Parathyroid adenoma (tissue), 2 donors: ENCODE measurements around the gene PPME1.

ENCODE experiments used
- H2AFZ ChIP-seq: fragments of 300-600 bp; sonication (generic); one replicate; pipeline ENCODE4 v1.7.0; 2017; ENCODE audit warnings: antibody characterized with exemption, mild to moderate bottlenecking
- H3K27ac ChIP-seq: fragments of 300-600 bp; sonication (generic); one replicate; pipeline ENCODE4 v1.7.0; 2017
- H3K27me3 ChIP-seq: fragments of 300-600 bp; sonication (generic); one replicate; pipeline ENCODE4 v1.7.0; 2017; ENCODE audit warnings: low read length; ENCODE audit not compliant: control insufficient read depth, insufficient read depth
- H3K36me3 ChIP-seq: fragments of 300-600 bp; sonication (generic); one replicate; pipeline ENCODE4 v1.7.0; 2017; ENCODE audit warnings: low read length; ENCODE audit not compliant: control insufficient read depth, insufficient read depth
- H3K4me1 ChIP-seq: fragments of 300-600 bp; sonication (generic); one replicate; pipeline ENCODE4 v1.7.0; 2017; ENCODE audit warnings: control low read depth
- H3K4me2 ChIP-seq: fragments of 300-600 bp; sonication (generic); one replicate; pipeline ENCODE4 v1.7.0; 2017; ENCODE audit warnings: low read length
- H3K4me3 ChIP-seq: fragments of 300-600 bp; sonication (generic); one replicate; pipeline ENCODE4 v1.7.0; 2017; ENCODE audit warnings: low read depth, low read length
- H3K79me2 ChIP-seq: fragments of 300-600 bp; sonication (generic); one replicate; pipeline ENCODE4 v1.7.0; 2017; ENCODE audit warnings: control low read depth
- H3K9ac ChIP-seq: fragments of 300-600 bp; sonication (generic); one replicate; pipeline ENCODE4 v1.7.0; 2017; ENCODE audit warnings: mild to moderate bottlenecking
- H3K9me3 ChIP-seq: fragments of 300-600 bp; sonication (generic); one replicate; pipeline ENCODE4 v1.7.0; 2017; ENCODE audit warnings: low read length; ENCODE audit not compliant: control insufficient read depth
- TF ChIP-seq, protein P1 (sequence below): fragments of 300-600 bp; sonication (generic); IDR thresholded peaks from one replicate; pipeline ENCODE4 v1.7.0; 2017; ENCODE audit warnings: antibody characterized with exemption, mild to moderate bottlenecking
- donor health status: primary hyperparathyroidism.

PPME1 gene

DNA sequence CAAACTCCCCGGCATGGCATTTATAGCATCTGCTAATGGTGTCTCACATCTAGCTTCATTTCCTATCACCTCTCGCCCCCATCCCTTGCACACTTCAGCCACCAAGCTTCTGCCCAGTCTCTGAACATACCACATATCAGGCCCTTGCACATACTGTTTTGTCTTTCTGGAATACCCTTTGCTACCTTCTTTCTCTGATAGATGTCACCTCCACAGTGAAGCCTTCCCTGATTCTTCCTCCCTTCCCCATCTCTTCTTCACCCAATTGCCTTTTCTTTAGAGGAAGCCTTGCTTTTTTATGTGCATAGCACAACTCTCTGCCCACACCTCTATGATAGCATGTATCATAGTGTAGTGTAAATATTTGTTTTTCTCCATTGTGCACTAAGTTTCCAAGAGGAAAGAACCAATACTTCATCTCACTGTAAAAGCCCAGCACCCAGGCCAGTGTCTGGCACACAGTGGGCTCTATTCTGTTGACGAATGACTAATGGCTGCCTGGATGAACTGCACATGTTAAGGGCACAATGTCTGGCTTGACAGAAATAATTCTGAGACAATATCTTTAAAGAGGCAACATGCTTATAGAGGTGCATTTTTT lies 112.6 kb downstream of the PPME1 start:
- no peak overlapping the region for H3K4me2 ChIP-seq
- no peak overlapping the region for H3K4me3 ChIP-seq
- TF ChIP-seq, protein P1, sequence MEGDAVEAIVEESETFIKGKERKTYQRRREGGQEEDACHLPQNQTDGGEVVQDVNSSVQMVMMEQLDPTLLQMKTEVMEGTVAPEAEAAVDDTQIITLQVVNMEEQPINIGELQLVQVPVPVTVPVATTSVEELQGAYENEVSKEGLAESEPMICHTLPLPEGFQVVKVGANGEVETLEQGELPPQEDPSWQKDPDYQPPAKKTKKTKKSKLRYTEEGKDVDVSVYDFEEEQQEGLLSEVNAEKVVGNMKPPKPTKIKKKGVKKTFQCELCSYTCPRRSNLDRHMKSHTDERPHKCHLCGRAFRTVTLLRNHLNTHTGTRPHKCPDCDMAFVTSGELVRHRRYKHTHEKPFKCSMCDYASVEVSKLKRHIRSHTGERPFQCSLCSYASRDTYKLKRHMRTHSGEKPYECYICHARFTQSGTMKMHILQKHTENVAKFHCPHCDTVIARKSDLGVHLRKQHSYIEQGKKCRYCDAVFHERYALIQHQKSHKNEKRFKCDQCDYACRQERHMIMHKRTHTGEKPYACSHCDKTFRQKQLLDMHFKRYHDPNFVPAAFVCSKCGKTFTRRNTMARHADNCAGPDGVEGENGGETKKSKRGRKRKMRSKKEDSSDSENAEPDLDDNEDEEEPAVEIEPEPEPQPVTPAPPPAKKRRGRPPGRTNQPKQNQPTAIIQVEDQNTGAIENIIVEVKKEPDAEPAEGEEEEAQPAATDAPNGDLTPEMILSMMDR, result no peak
- no peak overlapping the region for H3K9ac ChIP-seq
- no peaks in the 10 kb centered on the region for H3K9me3 ChIP-seq
- H3K27ac ChIP-seq, result no peak overlapping the region
- H3K27me3 ChIP-seq, result no peaks in the 10 kb centered on the region
- H3K4me1 ChIP-seq, result no peaks in the 10 kb centered on the region
- no peaks in the 10 kb centered on the region for H3K79me2 ChIP-seq
- H2AFZ ChIP-seq, result no peak overlapping the region
- no peaks in the 10 kb centered on the region for H3K36me3 ChIP-seq

DNA sequence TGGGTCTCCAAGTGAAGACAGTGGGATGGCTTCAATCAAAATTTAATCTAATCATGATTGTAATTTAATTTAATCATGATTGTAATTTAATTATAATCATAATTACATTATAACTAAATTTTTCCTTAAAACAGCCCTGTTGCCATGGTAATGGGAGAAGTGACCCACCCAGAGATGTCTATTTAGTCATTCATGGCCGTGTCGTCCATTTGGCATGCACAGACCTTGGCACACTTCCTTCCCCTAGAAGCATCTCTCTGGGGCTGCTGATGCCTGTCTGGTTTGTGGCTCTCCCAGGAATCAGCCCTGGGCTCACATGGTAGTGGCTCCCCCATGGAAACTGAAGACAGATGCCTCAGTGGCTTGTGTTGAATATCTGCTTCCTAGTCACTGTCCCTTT lies 113.4 kb downstream of the PPME1 start:
- H3K79me2 ChIP-seq, result no peaks in the 10 kb centered on the region
- H2AFZ ChIP-seq, result no peak overlapping the region
- H3K36me3 ChIP-seq, result no peaks in the 10 kb centered on the region
- no peak overlapping the region for H3K27ac ChIP-seq
- H3K9me3 ChIP-seq, result no peaks in the 10 kb centered on the region
- H3K4me2 ChIP-seq, result no peak overlapping the region
- H3K4me1 ChIP-seq, result no peaks in the 10 kb centered on the region
- no peak overlapping the region for H3K4me3 ChIP-seq
- no peaks in the 10 kb centered on the region for H3K27me3 ChIP-seq
- TF ChIP-seq, protein P1, result no peak
- H3K9ac ChIP-seq, result no peak overlapping the region

DNA sequence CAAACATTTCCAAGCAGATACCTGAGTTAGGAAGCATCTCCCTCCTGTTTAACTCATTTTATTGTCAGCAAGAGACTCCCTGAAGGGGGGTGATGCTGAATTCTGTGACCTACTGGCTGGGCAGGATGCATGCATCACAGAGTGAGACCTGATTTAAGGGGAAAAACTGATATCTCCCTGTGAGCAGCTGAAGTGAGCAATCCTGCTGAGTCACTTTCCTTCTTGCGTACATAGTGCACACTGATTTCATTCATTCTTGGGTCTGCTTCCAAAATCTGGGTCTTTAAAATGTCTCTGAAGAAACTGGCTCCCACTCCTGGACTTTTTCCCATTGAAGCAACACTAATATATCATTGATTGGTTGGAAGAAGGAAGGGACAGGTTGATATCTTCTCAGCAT lies 117.1 kb downstream of the PPME1 start:
- H2AFZ ChIP-seq, result no peak overlapping the region
- H3K4me3 ChIP-seq, result no peak overlapping the region
- no peak overlapping the region for H3K4me2 ChIP-seq
- TF ChIP-seq, protein P1, result no peak
- H3K9me3 ChIP-seq, result no peaks in the 10 kb centered on the region
- no peaks in the 10 kb centered on the region for H3K4me1 ChIP-seq
- H3K27me3 ChIP-seq, result no peaks in the 10 kb centered on the region
- no peaks in the 10 kb centered on the region for H3K79me2 ChIP-seq
- H3K9ac ChIP-seq, result no peak overlapping the region
- H3K36me3 ChIP-seq, result no peaks in the 10 kb centered on the region
- H3K27ac ChIP-seq, result no peak overlapping the region

DNA sequence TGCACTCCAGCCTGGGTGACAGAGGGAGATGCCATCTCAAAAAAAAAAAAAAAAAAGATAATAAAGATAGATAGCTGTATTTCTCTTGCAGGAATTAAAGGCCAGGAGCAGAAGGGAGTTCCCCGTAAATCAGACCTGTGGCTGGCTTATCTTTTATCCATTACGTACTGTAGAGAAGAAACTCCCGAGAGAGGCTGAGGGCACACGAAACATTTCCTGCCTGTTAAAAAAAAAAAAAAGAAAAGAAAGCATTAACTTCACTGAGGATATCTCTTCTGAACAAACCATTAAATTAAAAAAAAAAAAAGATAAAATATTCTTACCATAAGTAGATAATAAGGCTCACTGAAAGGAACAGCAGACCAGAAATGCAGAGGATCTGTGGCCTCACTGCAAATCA lies 117.8 kb downstream of the PPME1 start:
- no peaks in the 10 kb centered on the region for H3K9me3 ChIP-seq
- no peaks in the 10 kb centered on the region for H3K36me3 ChIP-seq
- H3K9ac ChIP-seq, result no peak overlapping the region
- no peak overlapping the region for H3K27ac ChIP-seq
- no peaks in the 10 kb centered on the region for H3K27me3 ChIP-seq
- H3K4me1 ChIP-seq, result no peaks in the 10 kb centered on the region
- H3K4me2 ChIP-seq, result no peak overlapping the region
- H2AFZ ChIP-seq, result no peak overlapping the region
- TF ChIP-seq, protein P1, result no peak
- H3K4me3 ChIP-seq, result no peak overlapping the region
- H3K79me2 ChIP-seq, result no peaks in the 10 kb centered on the region

DNA sequence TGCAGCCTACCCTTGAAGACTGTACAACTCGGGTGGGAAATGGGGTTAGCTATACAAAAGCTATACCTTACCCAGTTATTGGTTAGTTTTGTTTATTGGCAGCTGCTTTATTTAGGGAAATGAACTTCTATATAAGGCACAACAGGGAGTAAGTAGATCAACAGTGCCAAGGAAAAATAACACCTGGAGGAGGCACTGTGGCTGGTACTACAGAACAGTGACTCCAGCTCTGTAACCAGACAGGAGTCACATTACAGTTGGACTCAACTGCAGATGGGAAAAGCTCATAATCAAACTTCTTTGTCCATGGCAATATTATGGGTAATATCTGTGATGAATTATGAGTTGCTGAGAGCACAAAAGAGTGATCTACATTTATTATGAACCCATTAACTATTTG lies 126.4 kb downstream of the PPME1 start:
- Histone ChIP-seq H2AFZ (no peak overlapping the region), H3K9me3 (no peaks in the 10 kb centered on the region), H3K9ac (no peak overlapping the region), H3K27me3 (no peaks in the 10 kb centered on the region), H3K36me3 (no peaks in the 10 kb centered on the region), H3K4me1 (no peaks in the 10 kb centered on the region), H3K27ac (no peak overlapping the region), H3K79me2 (no peaks in the 10 kb centered on the region), H3K4me2 (no peak overlapping the region), H3K4me3 (no peak overlapping the region)
- TF ChIP-seq, protein P1, result no peak
